ENCODE results near the gene MSMO1. TPM values are rescaled to one million over a fixed set of nuclear protein-coding genes. Genes with fewer than 3 reads are reported as not detected.

Gene MSMO1
- polyA plus RNA-seq, 3 donors = 59.6 to 90.0 (median 73.1) TPM

- DNase-seq = peak; percentile 65
These were observed 57.1 kb downstream of the MSMO1 start for GRCh38 chr4:165384598-165384997.

- no peak for DNase-seq
These were observed 57.7 kb downstream of the MSMO1 start for GRCh38 chr4:165385126-165385525.

- DNase-seq = no peak
These were observed 58.9 kb downstream of the MSMO1 start for GRCh38 chr4:165386328-165386727.

- DNase-seq = no peak
These were observed 61.3 kb downstream of the MSMO1 start for GRCh38 chr4:165388756-165389155.

Other genes with a start within 250 kb of the MSMO1 start
- 10 to 100 TPM; 28.8 to 39.7 (median 28.8) TPM for gene TMEM192, start 214.8 kb upstream of the MSMO1 start, polyA plus RNA-seq (ENCODE audit: insufficient read length in 3 of 3)
- 10 to 100 TPM; 16.4 to 24.6 (median 21.6) TPM for gene KLHL2, start 120.1 kb upstream of the MSMO1 start, polyA plus RNA-seq (ENCODE audit: insufficient read length in 3 of 3)
- 100 to 1,000 TPM in 1 of 3 donors, 10 to 100 TPM in 2; 89.0 to 152 (median 96.9) TPM for gene CPE, start 51.3 kb downstream of the MSMO1 start, polyA plus RNA-seq (ENCODE audit: insufficient read length in 3 of 3)